GM18499 (cell line): ENCODE results near the gene GALNTL6.
"Not testable (repeated sequence)": the region's sequence is repeated elsewhere in the genome, so short reads cannot be mapped to it uniquely, and the experiment has no call there.

Experiments
- ATAC-seq: cut with Tn5 transposase; IDR thresholded peaks from one replicate; pipeline ENCODE4 v1.9.1; 2021; ENCODE audit warnings: moderate number of reproducible peaks; ENCODE audit not compliant: insufficient read depth, unreplicated experiment

Gene GALNTL6

GRCh38 chr4:172356016-172356415 is 542.8 kb downstream of the GALNTL6 start:
- no peak for ATAC-seq

DNA sequence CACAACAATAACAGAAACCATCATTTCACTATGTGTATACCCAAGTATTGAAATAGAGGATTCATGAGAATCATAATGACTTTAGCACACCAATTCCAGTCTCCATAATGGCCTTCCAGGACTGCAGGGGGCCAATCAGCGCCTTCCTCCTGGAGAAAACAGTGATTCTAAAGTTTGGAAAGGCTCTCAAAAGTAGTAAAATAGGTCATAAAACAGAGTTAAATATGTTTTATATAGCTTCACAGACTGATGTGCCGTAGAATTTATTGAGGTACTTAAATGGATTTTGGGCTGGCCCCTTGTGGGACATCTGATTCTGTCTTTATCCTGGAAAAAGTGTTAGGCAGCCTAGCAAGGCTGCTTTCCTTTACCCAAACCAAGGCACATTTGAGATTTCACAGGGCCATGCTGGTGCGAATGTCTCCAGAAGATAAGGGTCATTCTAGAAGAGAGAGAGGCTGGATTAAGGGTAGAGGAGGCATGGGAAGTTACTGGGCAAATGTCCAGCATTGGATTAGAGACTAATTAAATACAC is 543.9 kb downstream of the GALNTL6 start:
- no peak for ATAC-seq

- no peak for ATAC-seq
These were observed 549.4 kb downstream of the GALNTL6 start for GRCh38 chr4:172362569-172362968.

- no peak for ATAC-seq
These were observed 556.3 kb downstream of the GALNTL6 start for GRCh38 chr4:172369471-172369959.

GRCh38 chr4:172377486-172378140 is 564.4 kb downstream of the GALNTL6 start:
- no peak for ATAC-seq

- no peak for ATAC-seq
These were observed 566.6 kb downstream of the GALNTL6 start for GRCh38 chr4:172379834-172380233.

- no peak for ATAC-seq
These were observed 577.1 kb downstream of the GALNTL6 start for GRCh38 chr4:172390331-172390730.

DNA sequence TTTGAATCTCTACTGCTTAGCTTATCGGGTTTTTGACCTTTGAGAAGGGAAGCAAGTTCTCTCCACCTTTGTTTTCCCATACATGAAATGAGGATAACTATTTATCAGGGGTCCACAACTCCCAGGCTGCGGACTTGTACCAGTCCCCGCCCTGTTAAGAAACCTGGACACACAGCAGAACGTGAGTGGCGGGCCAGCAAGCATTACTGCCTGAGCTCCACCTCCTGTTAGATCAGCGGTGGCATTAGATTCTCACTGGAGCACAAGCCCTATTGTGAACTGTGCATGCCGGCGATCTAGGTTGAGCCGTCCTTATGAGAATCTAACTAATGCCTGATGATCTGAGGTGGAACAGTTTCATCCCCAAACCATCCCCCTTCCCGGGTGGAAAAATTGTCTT is 579.5 kb downstream of the GALNTL6 start:
- ATAC-seq = no peak

GRCh38 chr4:172393220-172393619 is 580.0 kb downstream of the GALNTL6 start:
- no peak for ATAC-seq

DNA sequence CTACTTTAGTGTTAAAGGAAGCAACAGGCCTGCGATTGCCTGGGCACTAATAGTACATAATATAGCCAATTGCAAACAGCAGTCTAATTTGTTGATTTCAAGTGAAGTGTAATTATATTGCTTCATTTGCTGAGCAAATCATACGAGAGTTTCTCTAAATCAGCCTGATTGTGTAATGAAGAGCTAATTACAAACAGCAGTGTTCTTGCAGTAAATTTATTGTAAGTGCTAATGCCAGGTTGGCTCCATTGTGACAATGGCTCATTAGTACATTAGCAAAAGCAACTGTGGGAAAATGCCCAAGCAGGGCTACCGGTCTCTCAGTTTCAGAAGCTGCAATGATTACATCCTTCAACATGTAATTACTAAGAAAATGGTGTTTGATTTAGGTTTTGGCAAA is 591.5 kb downstream of the GALNTL6 start:
- ATAC-seq = no peak

DNA sequence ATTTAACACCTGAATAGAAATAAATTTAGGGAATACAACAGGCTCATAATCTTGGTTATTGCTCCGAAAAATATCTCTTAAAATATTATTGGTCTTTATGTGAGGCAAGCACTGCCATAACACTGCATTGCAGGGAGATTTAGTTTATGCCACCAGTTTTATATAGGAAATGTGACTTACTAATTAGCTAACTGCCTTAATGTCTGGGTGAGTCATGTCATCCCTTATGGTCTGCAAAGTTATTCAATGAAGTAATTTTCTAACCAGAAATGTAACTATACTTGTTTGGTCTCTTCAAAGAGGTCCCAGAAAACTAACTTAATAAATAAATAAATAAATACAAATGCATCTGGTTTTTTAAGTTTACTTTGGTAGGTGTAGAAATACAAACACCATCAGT is 597.2 kb downstream of the GALNTL6 start:
- no peak for ATAC-seq

DNA sequence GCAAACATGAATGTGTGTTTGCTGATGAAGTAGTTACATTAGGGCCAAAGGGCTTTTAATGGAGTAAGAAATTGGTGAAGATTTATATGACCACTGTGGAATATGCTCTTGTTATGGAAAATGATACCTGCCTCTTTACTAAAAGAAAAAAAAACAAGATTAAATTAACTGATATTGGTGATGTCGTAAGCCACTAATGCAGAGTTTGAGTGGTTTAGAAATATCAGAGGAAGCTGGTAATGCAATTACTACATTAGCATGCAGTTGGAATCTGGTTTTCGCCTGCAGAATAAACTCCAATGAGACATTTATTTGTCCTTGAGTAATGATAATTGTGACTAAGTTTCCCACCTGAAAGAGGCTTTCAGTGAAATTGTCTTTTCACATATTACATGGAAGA is 597.9 kb downstream of the GALNTL6 start:
- no peak for ATAC-seq

DNA sequence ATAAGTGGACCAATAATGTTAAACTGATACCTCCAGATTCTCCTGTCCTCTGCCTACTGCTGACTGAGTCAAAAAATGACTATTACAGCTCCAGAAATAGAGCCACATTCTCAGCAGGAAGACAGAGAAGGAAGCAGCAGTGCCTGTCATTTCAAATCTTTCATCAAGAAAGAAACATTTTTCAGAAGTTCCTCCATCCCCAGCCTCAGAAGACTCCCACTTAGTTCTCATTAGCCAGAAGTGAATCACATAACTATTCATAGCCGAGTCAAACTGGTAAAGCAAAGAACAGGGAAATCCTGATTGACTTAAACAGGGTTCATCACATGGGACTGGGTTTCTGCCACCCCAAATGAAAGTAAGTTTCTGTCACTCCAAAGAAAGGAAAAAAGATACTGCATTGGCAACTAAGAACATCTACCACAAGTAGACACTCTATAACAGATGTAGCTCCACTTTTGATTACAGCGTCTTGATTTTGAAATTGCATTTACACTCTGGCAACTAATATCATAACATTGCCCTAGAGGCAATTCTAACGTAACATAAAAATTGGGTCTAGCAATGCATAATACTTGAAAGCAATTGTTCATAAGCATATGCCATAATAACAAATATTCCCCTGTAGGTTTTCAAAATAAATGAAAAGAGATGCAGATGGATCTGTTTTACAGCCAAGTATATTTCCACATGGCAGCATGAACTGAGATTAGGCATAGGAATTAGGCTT is 599.8 kb downstream of the GALNTL6 start:
- ATAC-seq = no peak

- ATAC-seq = not testable (repeated sequence)
These were observed 615.8 kb downstream of the GALNTL6 start for GRCh38 chr4:172428979-172429378.

GRCh38 chr4:172480471-172480870 is 667.3 kb downstream of the GALNTL6 start:
- ATAC-seq = no peak

DNA sequence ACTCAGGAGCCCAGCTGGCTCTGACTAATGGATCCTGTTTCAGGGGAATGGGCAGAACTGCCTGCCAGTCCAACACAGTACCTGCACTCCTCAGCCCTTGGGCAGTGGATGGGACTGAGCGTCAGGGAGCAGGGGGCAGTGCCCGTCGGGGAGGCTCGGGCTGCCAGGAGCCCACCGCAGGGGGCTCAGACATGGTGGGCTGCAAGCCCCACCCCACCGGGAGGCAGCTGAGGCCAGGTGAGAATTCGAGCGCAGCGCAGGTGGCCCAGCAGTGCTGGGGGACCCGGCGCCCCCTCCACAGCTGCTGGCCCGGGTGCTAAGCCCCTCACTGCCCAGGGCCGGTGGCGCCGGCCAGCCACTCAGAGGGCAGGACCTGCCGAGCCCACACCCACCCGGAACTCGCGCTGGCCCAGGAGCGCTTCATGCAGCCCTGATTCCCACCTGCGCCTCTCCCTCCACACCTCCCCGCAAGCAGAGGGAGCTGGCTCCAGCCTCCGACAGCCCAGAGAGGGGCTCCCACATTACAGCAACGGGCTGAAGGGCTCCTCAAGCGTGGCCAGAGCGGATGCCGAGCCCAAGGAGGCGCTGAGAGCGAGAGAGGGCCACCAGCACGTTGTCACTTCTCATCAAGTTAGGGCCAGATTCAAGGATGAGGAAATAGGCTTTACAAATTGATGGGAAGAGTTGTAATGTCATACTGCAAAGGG is 668.8 kb downstream of the GALNTL6 start:
- ATAC-seq = no peak

DNA sequence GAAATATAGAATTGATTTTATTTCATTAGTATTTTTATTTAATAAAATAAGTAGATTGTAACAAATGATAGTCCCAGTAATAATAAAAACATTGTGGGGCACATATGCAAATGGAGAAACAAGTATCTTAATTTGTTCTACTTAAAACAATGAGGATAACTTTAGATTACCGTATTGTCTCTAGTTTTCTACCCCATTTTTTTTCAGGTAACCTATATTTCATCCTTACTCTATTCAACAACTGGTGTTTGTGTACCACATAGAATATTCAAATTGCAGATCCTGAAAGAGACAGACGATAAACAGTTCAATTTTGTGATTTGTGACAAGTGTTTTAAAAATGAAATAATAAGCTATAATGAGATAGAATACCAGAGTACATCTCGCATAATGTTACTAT is 671.8 kb downstream of the GALNTL6 start:
- ATAC-seq = no peak

DNA sequence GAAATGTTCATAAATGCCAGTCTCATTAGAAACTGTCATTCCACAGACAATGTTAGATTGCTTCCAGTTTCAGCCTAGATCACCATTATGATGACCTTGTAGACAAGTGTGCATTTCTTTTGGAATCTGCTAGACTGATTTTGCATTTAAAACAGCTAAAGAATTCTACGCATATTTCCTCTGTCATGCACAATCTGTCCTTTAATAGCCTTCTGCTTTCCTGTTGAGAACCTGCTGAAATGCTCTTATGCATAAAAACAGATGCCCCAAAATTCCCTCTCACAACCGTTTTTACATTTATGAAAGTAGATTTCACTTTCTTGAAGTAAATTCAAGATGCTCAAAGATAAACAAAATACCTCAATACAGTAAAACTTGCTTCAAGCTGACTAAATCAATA is 673.3 kb downstream of the GALNTL6 start:
- no peak for ATAC-seq

GRCh38 chr4:172489861-172490260 is 676.7 kb downstream of the GALNTL6 start:
- ATAC-seq = no peak

GRCh38 chr4:172495769-172496168 is 682.6 kb downstream of the GALNTL6 start:
- no peak for ATAC-seq

DNA sequence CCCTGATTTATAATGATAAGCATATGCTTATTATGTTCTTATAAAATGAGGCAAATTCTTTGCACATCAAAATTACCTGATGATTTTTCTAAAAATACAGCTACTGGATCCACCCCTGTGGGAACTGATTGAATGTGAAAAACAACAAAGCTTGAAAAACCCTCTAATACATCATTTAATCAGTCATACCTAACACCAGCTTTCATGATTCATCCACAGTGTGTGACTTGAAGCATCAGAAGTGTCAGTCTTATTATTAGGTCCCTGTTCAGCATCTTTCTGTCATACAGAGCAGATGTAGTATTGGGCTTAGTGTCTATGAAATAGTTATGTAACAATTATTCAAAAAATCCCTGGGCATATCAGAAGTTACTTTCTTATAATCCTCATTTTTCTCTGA is 684.1 kb downstream of the GALNTL6 start:
- no peak for ATAC-seq
